Measurements from ENCODE around the gene P4HA2. TPM values are rescaled to one million over a fixed set of nuclear protein-coding genes. Genes with fewer than 3 reads are reported as not detected.

Gene P4HA2
- total and polyA plus RNA-seq, 9 of the 15 experiments (the other 6 are each of a cell fraction or from before 2014, with no cell fraction given): 9.6 to 50.0 (median 12.7) TPM

DNA sequence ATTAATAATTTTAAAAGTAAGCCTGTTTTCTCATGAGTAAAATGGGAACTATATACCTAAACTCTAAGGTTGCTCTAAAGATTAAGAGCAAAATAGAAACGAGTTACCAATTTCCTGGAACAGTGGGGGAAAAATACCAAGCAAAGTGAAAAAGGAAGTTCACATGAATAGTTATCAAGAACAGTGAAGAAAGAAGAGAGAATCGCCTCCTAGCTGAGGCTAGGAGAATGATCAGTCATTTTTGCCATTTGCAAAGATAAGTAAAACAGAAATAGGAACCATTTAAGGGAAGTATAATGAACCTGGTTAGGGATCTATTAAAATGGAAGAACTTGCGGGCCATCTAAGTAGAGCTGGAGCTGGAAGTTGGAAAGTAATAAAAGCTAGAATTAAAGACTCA, 50.7 kb downstream of the P4HA2 start (continued):
- TF ChIP-seq, protein P1, sequence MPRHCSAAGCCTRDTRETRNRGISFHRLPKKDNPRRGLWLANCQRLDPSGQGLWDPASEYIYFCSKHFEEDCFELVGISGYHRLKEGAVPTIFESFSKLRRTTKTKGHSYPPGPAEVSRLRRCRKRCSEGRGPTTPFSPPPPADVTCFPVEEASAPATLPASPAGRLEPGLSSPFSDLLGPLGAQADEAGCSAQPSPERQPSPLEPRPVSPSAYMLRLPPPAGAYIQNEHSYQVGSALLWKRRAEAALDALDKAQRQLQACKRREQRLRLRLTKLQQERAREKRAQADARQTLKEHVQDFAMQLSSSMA (CRISPR knock-in tag; IDR thresholded peaks at IDR 0.05): no peak
- TF ChIP-seq, protein P2, sequence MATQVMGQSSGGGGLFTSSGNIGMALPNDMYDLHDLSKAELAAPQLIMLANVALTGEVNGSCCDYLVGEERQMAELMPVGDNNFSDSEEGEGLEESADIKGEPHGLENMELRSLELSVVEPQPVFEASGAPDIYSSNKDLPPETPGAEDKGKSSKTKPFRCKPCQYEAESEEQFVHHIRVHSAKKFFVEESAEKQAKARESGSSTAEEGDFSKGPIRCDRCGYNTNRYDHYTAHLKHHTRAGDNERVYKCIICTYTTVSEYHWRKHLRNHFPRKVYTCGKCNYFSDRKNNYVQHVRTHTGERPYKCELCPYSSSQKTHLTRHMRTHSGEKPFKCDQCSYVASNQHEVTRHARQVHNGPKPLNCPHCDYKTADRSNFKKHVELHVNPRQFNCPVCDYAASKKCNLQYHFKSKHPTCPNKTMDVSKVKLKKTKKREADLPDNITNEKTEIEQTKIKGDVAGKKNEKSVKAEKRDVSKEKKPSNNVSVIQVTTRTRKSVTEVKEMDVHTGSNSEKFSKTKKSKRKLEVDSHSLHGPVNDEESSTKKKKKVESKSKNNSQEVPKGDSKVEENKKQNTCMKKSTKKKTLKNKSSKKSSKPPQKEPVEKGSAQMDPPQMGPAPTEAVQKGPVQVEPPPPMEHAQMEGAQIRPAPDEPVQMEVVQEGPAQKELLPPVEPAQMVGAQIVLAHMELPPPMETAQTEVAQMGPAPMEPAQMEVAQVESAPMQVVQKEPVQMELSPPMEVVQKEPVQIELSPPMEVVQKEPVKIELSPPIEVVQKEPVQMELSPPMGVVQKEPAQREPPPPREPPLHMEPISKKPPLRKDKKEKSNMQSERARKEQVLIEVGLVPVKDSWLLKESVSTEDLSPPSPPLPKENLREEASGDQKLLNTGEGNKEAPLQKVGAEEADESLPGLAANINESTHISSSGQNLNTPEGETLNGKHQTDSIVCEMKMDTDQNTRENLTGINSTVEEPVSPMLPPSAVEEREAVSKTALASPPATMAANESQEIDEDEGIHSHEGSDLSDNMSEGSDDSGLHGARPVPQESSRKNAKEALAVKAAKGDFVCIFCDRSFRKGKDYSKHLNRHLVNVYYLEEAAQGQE (IDR thresholded peaks at IDR 0.05; ENCODE audit: borderline replicate concordance): peak; percentile 58; the same call in 1 of the 2 replicates
- TF ChIP-seq, protein P2 (CRISPR knock-in tag; IDR thresholded peaks at IDR 0.05; ENCODE audit: low read depth): no peak
- TF ChIP-seq, protein P3, sequence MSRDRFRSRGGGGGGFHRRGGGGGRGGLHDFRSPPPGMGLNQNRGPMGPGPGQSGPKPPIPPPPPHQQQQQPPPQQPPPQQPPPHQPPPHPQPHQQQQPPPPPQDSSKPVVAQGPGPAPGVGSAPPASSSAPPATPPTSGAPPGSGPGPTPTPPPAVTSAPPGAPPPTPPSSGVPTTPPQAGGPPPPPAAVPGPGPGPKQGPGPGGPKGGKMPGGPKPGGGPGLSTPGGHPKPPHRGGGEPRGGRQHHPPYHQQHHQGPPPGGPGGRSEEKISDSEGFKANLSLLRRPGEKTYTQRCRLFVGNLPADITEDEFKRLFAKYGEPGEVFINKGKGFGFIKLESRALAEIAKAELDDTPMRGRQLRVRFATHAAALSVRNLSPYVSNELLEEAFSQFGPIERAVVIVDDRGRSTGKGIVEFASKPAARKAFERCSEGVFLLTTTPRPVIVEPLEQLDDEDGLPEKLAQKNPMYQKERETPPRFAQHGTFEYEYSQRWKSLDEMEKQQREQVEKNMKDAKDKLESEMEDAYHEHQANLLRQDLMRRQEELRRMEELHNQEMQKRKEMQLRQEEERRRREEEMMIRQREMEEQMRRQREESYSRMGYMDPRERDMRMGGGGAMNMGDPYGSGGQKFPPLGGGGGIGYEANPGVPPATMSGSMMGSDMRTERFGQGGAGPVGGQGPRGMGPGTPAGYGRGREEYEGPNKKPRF (IDR thresholded peaks at IDR 0.05; ENCODE audit: low read depth, low read length): no peak
- TF ChIP-seq, protein P4, sequence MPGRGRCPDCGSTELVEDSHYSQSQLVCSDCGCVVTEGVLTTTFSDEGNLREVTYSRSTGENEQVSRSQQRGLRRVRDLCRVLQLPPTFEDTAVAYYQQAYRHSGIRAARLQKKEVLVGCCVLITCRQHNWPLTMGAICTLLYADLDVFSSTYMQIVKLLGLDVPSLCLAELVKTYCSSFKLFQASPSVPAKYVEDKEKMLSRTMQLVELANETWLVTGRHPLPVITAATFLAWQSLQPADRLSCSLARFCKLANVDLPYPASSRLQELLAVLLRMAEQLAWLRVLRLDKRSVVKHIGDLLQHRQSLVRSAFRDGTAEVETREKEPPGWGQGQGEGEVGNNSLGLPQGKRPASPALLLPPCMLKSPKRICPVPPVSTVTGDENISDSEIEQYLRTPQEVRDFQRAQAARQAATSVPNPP (IDR thresholded peaks at IDR 0.05; ENCODE audit: borderline replicate concordance, insufficient read depth, insufficient read length): no peak
- TF ChIP-seq EP400 (IDR thresholded peaks at IDR 0.05): 0 out of 2 replicates have a peak, but pooled peaks have one; percentile 2
- TF ChIP-seq FOXA1 (IDR thresholded peaks at IDR 0.05; ENCODE audit: borderline replicate concordance): no peak
- TF ChIP-seq PHF21A (IDR thresholded peaks at IDR 0.05; ENCODE audit: borderline replicate concordance, low read depth): no peak
- TF ChIP-seq, protein P5, sequence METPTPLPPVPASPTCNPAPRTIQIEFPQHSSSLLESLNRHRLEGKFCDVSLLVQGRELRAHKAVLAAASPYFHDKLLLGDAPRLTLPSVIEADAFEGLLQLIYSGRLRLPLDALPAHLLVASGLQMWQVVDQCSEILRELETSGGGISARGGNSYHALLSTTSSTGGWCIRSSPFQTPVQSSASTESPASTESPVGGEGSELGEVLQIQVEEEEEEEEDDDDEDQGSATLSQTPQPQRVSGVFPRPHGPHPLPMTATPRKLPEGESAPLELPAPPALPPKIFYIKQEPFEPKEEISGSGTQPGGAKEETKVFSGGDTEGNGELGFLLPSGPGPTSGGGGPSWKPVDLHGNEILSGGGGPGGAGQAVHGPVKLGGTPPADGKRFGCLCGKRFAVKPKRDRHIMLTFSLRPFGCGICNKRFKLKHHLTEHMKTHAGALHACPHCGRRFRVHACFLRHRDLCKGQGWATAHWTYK (CRISPR knock-in tag; IDR thresholded peaks at IDR 0.05): no peak
- TF ChIP-seq ARHGAP35 (IDR thresholded peaks at IDR 0.05; ENCODE audit: partially characterized antibody): no peak
- TF ChIP-seq ZNF23 (CRISPR knock-in tag; IDR thresholded peaks at IDR 0.05): no peak
- TF ChIP-seq FOSL1 (tag; conservative IDR thresholded peaks at IDR 0.05): peak; percentile 52
- TF ChIP-seq, protein P6, sequence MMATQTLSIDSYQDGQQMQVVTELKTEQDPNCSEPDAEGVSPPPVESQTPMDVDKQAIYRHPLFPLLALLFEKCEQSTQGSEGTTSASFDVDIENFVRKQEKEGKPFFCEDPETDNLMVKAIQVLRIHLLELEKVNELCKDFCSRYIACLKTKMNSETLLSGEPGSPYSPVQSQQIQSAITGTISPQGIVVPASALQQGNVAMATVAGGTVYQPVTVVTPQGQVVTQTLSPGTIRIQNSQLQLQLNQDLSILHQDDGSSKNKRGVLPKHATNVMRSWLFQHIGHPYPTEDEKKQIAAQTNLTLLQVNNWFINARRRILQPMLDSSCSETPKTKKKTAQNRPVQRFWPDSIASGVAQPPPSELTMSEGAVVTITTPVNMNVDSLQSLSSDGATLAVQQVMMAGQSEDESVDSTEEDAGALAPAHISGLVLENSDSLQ (IDR thresholded peaks at IDR 0.05): peak; percentile 15; the same call in 1 of the 2 replicates
- no peak for TF ChIP-seq PHF20 (IDR thresholded peaks at IDR 0.05; ENCODE audit: partially characterized antibody)

All from K562 (cell line).